ENCODE data around the gene ZDHHC3. TPM values are rescaled to one million over a fixed set of nuclear protein-coding genes. Genes with fewer than 3 reads are reported as not detected.

Gene ZDHHC3
- total RNA-seq: 40.7 TPM
- 10 to 100 TPM; 39.1 to 47.6 (median 43.1) TPM for polyA plus RNA-seq (ENCODE audit: insufficient read depth in 1 of 8, insufficient read length in 8 of 8, low replicate concordance in 1 of 8)
- long read RNA-seq, donor 1, partial matches to known transcripts: 0 of 3 reads
- long read RNA-seq, donor 1, other reads (novel, unspliced or antisense): 0 of 3 reads
- long read RNA-seq, donor 2: 0 reads
- long read RNA-seq, donor 3, transcript ZDHHC3-205 (7 exons, 2,687 nt): major isoform, 9 of 9 reads
- long read RNA-seq, donor 3, partial matches to known transcripts: 0 of 9 reads
- long read RNA-seq, donor 3, other reads (novel, unspliced or antisense): 0 of 9 reads
- long read RNA-seq, donor 4, partial matches to known transcripts: 22 of 39 reads
- long read RNA-seq, donor 4, other reads (novel, unspliced or antisense): 12 of 39 reads
- long read RNA-seq, donor 5, transcript ZDHHC3-205 (7 exons, 2,687 nt): major isoform, 11 of 13 reads
- long read RNA-seq, donor 5, partial matches to known transcripts: 0 of 13 reads
- long read RNA-seq, donor 5, other reads (novel, unspliced or antisense): 0 of 13 reads
- long read RNA-seq, donor 6, transcript ZDHHC3-205 (7 exons, 2,687 nt): major isoform, 6 of 8 reads
- long read RNA-seq, donor 6, partial matches to known transcripts: 0 of 8 reads
- long read RNA-seq, donor 6, other reads (novel, unspliced or antisense): 0 of 8 reads
- long read RNA-seq, donor 7, transcript ZDHHC3-205 (7 exons, 2,687 nt): major isoform, 11 of 13 reads
- long read RNA-seq, donor 7, partial matches to known transcripts: 0 of 13 reads
- long read RNA-seq, donor 7, other reads (novel, unspliced or antisense): 0 of 13 reads
- long read RNA-seq, donor 8, partial matches to known transcripts: 0 of 3 reads
- long read RNA-seq, donor 8, other reads (novel, unspliced or antisense): 0 of 3 reads
- long read RNA-seq, donor 9, partial matches to known transcripts: 0 of 3 reads
- long read RNA-seq, donor 9, other reads (novel, unspliced or antisense): 0 of 3 reads
- long read RNA-seq, donor 10, transcript ZDHHC3-205 (7 exons, 2,687 nt): major isoform, 5 of 7 reads
- long read RNA-seq, donor 10, partial matches to known transcripts: 0 of 7 reads
- long read RNA-seq, donor 10, other reads (novel, unspliced or antisense): 0 of 7 reads
- long read RNA-seq, donor 11, transcript ZDHHC3-205 (7 exons, 2,687 nt): major isoform, 7 of 8 reads
- long read RNA-seq, donor 11, partial matches to known transcripts: 0 of 8 reads
- long read RNA-seq, donor 11, other reads (novel, unspliced or antisense): 0 of 8 reads

GRCh38 chr3:44976002-44976815, at the start of gene ZDHHC3, which contains the start of gene EXOSC7:
Gene ZDHHC3 (minus strand): TSS chr3:44976174. CDS start chr3:44959436, 16,738 bp downstream.
Gene EXOSC7 (plus strand): TSS chr3:44976244. CDS start chr3:44976278, 34 bp downstream.
- peaks cover 15% of the 10 kb centered on the region for H3K4me1 ChIP-seq (ENCODE audit: control insufficient read depth, insufficient read depth, low read length)
- H3K4me3 ChIP-seq (ENCODE audit: low read length): peak within 1 kb of the TSS; percentile 95
- under 1% methylated on average over 73 of the region's 82 CpGs for WGBS (ENCODE audit: insufficient coverage)
- no peaks in the 10 kb centered on the region for H3K27me3 ChIP-seq (ENCODE audit: control insufficient read depth, insufficient read depth, low read length)
- peak within 1 kb of the TSS; percentile 88 for H3K27ac ChIP-seq (ENCODE audit: low read length)
- no peaks in the 10 kb centered on the region for H3K9me3 ChIP-seq (replicated peaks; ENCODE audit: control insufficient read depth, low read depth, low read length)
- DNase-seq: peak; percentile 95
- H3K36me3 ChIP-seq (ENCODE audit: control insufficient read depth, insufficient read depth, low read length): peaks cover 7% of the 10 kb centered on the region

DNA sequence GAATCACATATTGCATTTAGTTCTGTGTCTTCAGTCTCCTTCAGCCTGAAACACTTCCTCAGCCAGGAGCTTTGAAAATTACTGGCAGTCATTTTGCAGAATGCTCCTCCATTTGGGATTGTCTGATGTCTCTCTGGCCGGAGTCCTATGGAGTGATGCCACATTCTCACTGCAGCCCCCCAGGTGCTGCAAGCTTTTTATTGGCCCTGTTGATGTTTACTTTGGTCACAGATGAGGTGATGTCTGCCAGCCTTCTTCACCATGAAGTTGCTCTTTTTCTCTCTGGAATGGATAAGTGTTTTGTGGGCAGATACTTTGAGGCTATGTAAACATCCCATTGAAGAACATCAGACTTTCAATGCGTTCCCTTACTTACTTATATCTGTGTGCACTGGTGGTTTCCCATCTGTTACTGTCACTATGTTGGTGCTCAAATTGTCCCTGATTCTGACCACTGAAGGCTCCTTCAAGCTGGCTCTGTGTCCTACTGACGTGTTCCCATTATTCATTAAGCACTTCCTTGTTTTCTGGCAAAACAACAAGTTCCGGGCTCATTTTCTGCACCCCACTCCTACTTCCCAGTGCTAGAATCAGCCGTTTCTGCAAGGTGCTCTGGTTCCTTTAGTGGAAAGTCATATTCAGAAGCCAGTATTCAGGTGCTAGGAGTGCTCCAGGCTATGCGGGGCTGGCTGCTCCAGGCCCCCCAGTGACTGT, 48.7 kb upstream of the ZDHHC3 start:
- no peak overlapping the region for H3K4me3 ChIP-seq (ENCODE audit: low read length)
- peak; percentile 72 for DNase-seq
- WGBS (ENCODE audit: insufficient coverage): 18% methylated on average over 4 of the region's 6 CpGs

GRCh38 chr3:45023675-45024074, 47.7 kb upstream of the ZDHHC3 start:
- WGBS (ENCODE audit: insufficient coverage): no CpG with 5 or more reads among the region's 3 CpGs

More for the DNA sequence above, 48.7 kb upstream of the ZDHHC3 start:
- no peaks in the 10 kb centered on the region for H3K36me3 ChIP-seq (ENCODE audit: control insufficient read depth, insufficient read depth, low read length)
- H3K4me1 ChIP-seq (ENCODE audit: control insufficient read depth, insufficient read depth, low read length): peaks cover 75% of the 10 kb centered on the region
- H3K27ac ChIP-seq (ENCODE audit: low read length): peak overlapping the region; percentile 83
- no peaks in the 10 kb centered on the region for H3K9me3 ChIP-seq (replicated peaks; ENCODE audit: control insufficient read depth, low read depth, low read length)
- H3K27me3 ChIP-seq (ENCODE audit: control insufficient read depth, insufficient read depth, low read length): no peaks in the 10 kb centered on the region

GRCh38 chr3:45021524-45022297, 45.7 kb upstream of the ZDHHC3 start:
- Histone ChIP-seq H3K27me3 (ENCODE audit: control insufficient read depth, insufficient read depth, low read length) (no peaks in the 10 kb centered on the region), H3K36me3 (ENCODE audit: control insufficient read depth, insufficient read depth, low read length) (no peaks in the 10 kb centered on the region), H3K4me3 (ENCODE audit: low read length) (no peak overlapping the region), H3K27ac (ENCODE audit: low read length) (peak overlapping the region; percentile 84), H3K9me3 (replicated peaks; ENCODE audit: control insufficient read depth, low read depth, low read length) (no peaks in the 10 kb centered on the region), H3K4me1 (ENCODE audit: control insufficient read depth, insufficient read depth, low read length) (peaks cover 68% of the 10 kb centered on the region)
- 87% methylated on average over 3 of the region's 12 CpGs for WGBS (ENCODE audit: insufficient coverage)
- DNase-seq: peak; percentile 98

More at GRCh38 chr3:45023675-45024074, 47.7 kb upstream of the ZDHHC3 start:
- Histone ChIP-seq H3K9me3 (replicated peaks; ENCODE audit: control insufficient read depth, low read depth, low read length) (no peaks in the 10 kb centered on the region), H3K36me3 (ENCODE audit: control insufficient read depth, insufficient read depth, low read length) (no peaks in the 10 kb centered on the region), H3K27ac (ENCODE audit: low read length) (no peak overlapping the region), H3K4me3 (ENCODE audit: low read length) (no peak overlapping the region), H3K4me1 (ENCODE audit: control insufficient read depth, insufficient read depth, low read length) (peaks cover 66% of the 10 kb centered on the region), H3K27me3 (ENCODE audit: control insufficient read depth, insufficient read depth, low read length) (no peaks in the 10 kb centered on the region)
- no peak for DNase-seq

GRCh38 chr3:45020534-45020933, 44.6 kb upstream of the ZDHHC3 start:
- Histone ChIP-seq H3K27me3 (ENCODE audit: control insufficient read depth, insufficient read depth, low read length) (no peaks in the 10 kb centered on the region), H3K4me1 (ENCODE audit: control insufficient read depth, insufficient read depth, low read length) (peaks cover 63% of the 10 kb centered on the region), H3K4me3 (ENCODE audit: low read length) (no peak overlapping the region), H3K36me3 (ENCODE audit: control insufficient read depth, insufficient read depth, low read length) (peaks cover 5% of the 10 kb centered on the region), H3K9me3 (replicated peaks; ENCODE audit: control insufficient read depth, low read depth, low read length) (no peaks in the 10 kb centered on the region), H3K27ac (ENCODE audit: low read length) (peak overlapping the region; percentile 84)
- 50% methylated on average over 2 of the region's 8 CpGs for WGBS (ENCODE audit: insufficient coverage)
- DNase-seq: no peak

GRCh38 chr3:45017821-45018220, 41.8 kb upstream of the ZDHHC3 start:
- Histone ChIP-seq H3K4me1 (ENCODE audit: control insufficient read depth, insufficient read depth, low read length) (peaks cover 57% of the 10 kb centered on the region), H3K27me3 (ENCODE audit: control insufficient read depth, insufficient read depth, low read length) (no peaks in the 10 kb centered on the region), H3K9me3 (replicated peaks; ENCODE audit: control insufficient read depth, low read depth, low read length) (no peaks in the 10 kb centered on the region), H3K4me3 (ENCODE audit: low read length) (no peak overlapping the region), H3K27ac (ENCODE audit: low read length) (peak overlapping the region; percentile 88), H3K36me3 (ENCODE audit: control insufficient read depth, insufficient read depth, low read length) (peaks cover 10% of the 10 kb centered on the region)
- WGBS (ENCODE audit: insufficient coverage): 14% methylated on average over 2 of the region's 5 CpGs
- DNase-seq: peak; percentile 69

DNA sequence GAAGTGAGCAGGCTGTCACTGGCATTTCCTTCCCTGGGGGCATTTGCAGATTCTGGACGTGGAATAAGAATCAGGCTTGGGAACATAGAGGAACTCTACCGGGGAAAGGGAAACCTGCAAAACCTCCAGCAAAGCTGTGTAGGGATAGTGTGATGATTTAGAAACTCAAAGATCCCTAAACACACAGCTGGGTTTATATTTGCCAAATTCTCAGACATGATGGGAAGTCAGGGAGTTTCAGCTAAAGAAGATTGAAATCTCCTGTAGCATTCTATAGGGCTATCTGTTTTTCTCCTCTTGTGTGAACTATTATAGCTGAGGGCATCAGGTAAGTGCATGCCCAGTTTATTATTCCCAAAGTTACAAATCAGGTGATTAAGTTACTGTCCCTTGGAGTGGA, 40.9 kb upstream of the ZDHHC3 start:
- DNase-seq: no peak
- H3K36me3 ChIP-seq (ENCODE audit: control insufficient read depth, insufficient read depth, low read length): peaks cover 10% of the 10 kb centered on the region
- H3K27ac ChIP-seq (ENCODE audit: low read length): peak overlapping the region; percentile 88
- WGBS (ENCODE audit: insufficient coverage): no CpG with 5 or more reads among the region's 2 CpGs
- no peaks in the 10 kb centered on the region for H3K27me3 ChIP-seq (ENCODE audit: control insufficient read depth, insufficient read depth, low read length)
- no peaks in the 10 kb centered on the region for H3K9me3 ChIP-seq (replicated peaks; ENCODE audit: control insufficient read depth, low read depth, low read length)
- H3K4me3 ChIP-seq (ENCODE audit: low read length): no peak overlapping the region
- H3K4me1 ChIP-seq (ENCODE audit: control insufficient read depth, insufficient read depth, low read length): peaks cover 59% of the 10 kb centered on the region

GRCh38 chr3:45012577-45012976, 36.6 kb upstream of the ZDHHC3 start:
- H3K36me3 ChIP-seq (ENCODE audit: control insufficient read depth, insufficient read depth, low read length): peaks cover 23% of the 10 kb centered on the region
- peak overlapping the region; percentile 92 for H3K27ac ChIP-seq (ENCODE audit: low read length)
- WGBS (ENCODE audit: insufficient coverage): 90% methylated on average over 2 of the region's 4 CpGs
- H3K27me3 ChIP-seq (ENCODE audit: control insufficient read depth, insufficient read depth, low read length): no peaks in the 10 kb centered on the region
- no peaks in the 10 kb centered on the region for H3K9me3 ChIP-seq (replicated peaks; ENCODE audit: control insufficient read depth, low read depth, low read length)
- DNase-seq: no peak
- no peak overlapping the region for H3K4me3 ChIP-seq (ENCODE audit: low read length)
- H3K4me1 ChIP-seq (ENCODE audit: control insufficient read depth, insufficient read depth, low read length): peaks cover 51% of the 10 kb centered on the region

Data from muscle of leg (tissue), 16 donors.